Immature natural killer cell (primary cell): ENCODE measurements around the gene CAPZA2. TPM values are rescaled to one million over a fixed set of nuclear protein-coding genes. Genes with fewer than 3 reads are reported as not detected.
A peak's percentile ranks its signal among the peaks of the same experiment; 100 is the strongest.
"Not testable (repeated sequence)": the region's sequence is repeated elsewhere in the genome, so short reads cannot be mapped to it uniquely, and the experiment has no call there.

ENCODE experiments used
- DNase-seq, 3 donors: peaks; one replicate each; pipeline ENCODE4 v3.0.0; 2022; ENCODE audit warnings: mixed read lengths in 1 of 3
- H3K27ac Mint-ChIP-seq, 6 donors: one replicate each; pipeline ENCODE4 v1.8.0; 2020; ENCODE audit warnings: mixed read lengths in 6 of 6, mild to moderate bottlenecking in 5 of 6, inconsistent platforms in 4 of 6, moderate library complexity in 3 of 6
- H3K27me3 Mint-ChIP-seq, 3 donors: one replicate each; pipeline ENCODE4 v1.8.0; 2020 to 2021; ENCODE audit warnings: low read depth in 3 of 3, mild to moderate bottlenecking in 3 of 3, mixed read lengths in 3 of 3, moderate library complexity in 3 of 3, inconsistent platforms in 1 of 3
- H3K36me3 Mint-ChIP-seq, 3 donors: one replicate each; pipeline ENCODE4 v1.8.0; 2020; ENCODE audit warnings: mixed read lengths in 3 of 3, inconsistent platforms in 2 of 3, mild to moderate bottlenecking in 2 of 3
- H3K4me1 Mint-ChIP-seq, 2 donors: one replicate each; pipeline ENCODE4 v1.8.0; 2020; ENCODE audit warnings: inconsistent platforms in 2 of 2, mild to moderate bottlenecking in 2 of 2, mixed read lengths in 2 of 2, moderate library complexity in 1 of 2
- H3K4me3 Mint-ChIP-seq, 5 donors: one replicate each; pipeline ENCODE4 v1.8.0; 2020; ENCODE audit warnings: mild to moderate bottlenecking in 5 of 5, mixed read lengths in 5 of 5, inconsistent platforms in 3 of 5, moderate library complexity in 3 of 5
- H3K9me3 Mint-ChIP-seq, 6 donors: one replicate each; pipeline ENCODE4 v1.8.0; 2020; ENCODE audit warnings: mild to moderate bottlenecking in 6 of 6, mixed read lengths in 6 of 6, inconsistent platforms in 4 of 6, moderate library complexity in 3 of 6
- polyA plus RNA-seq, 3 donors: library from polyadenylated mRNA; unstranded; fragments of 300-500 nt; fragmentation: Illumina TruSeq; gene quantifications; one replicate each; pipeline ENCODE4 v1.2.3, GENCODE V29; 2021

CAPZA2 gene
- polyA plus RNA-seq, 3 donors from 2014 or later = 174 to 318 (median 246) TPM

DNA sequence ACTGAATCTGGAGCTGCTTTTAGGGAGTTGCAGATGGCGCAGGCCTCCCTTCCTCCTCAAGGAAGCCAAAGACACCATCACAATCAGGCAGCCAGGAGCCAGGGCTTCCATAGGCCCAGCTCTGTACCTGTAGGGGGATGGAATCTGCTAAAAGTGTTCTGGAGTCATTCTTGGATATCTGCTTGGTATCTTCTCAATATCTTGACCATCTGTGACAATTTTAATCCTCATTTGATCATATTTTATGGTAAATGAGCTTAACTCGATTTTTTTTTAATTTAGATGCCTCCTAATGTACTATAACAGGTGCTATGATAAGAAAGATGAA is 94.1 kb downstream of the CAPZA2 start:
- H3K27me3 Mint-ChIP-seq = peaks cover 0 to 8% (median 2%) of the 10 kb centered on the region in 3 donors
- H3K4me3 Mint-ChIP-seq = no peak overlapping the region
- H3K36me3 Mint-ChIP-seq = no peaks in the 10 kb centered on the region
- H3K27ac Mint-ChIP-seq = peak overlapping the region in 2 of 6 donors; percentile 10 to 48
- no peaks in the 10 kb centered on the region for H3K9me3 Mint-ChIP-seq
- DNase-seq = no peak
- peaks cover 19 to 39% of the 10 kb centered on the region in 2 donors for H3K4me1 Mint-ChIP-seq

DNA sequence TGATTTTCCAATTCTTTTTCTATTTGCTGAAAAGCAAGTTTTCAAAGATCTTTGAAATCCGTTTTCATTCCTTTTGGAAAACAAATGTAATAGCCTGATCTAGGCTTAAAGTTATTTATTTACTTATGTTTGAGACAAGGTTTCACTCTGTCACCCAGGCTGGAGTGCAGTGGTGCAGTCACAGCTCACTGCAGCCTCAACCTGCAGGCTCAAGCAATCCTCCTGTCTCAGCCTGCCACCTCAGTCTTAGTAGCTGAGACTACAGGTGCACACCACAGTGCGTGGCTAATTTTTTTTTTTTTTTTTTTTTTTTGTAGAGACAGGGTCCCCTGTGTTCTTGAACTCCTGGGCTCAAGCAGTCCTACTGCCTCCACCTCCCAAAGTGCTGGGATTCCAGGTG is 95.5 kb downstream of the CAPZA2 start:
- Mint-ChIP-seq H3K4me3 (no peak overlapping the region), H3K36me3 (no peaks in the 10 kb centered on the region)

DNA sequence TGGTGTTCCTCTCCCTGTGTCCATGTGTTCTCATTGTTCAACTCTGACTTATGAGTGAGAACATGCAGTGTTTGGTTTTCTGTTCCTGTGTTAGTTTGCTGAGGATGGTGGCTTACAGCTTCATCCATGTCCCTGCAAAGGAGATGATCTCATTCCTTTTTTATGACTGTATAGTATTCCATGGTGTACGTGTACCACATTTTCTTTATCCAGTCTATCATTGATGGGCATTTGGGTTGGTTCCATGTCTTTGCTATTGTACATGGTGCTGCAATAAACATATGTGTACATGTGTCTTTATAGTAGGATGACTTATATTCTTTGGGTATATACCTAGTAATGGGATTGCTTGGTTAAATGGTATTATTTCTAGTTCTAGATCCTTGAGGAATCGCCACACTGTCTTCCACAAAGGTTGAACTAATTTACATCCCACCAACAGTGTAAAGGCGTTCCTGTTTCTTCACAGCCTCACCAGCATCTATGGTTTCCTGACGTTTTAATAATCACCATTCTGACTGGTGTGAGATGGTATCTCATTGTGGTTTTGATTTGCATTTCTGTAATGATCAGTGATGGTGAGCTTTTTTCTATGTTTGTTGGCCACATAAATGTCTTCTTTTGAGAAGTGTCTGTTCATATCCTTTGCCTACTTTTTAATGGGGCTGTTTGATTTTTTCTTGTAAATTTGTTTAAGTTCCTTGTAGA is 99.7 kb downstream of the CAPZA2 start:
- not testable (repeated sequence) for H3K27me3 Mint-ChIP-seq, H3K9me3 Mint-ChIP-seq, H3K36me3 Mint-ChIP-seq
- H3K4me3 Mint-ChIP-seq = peak overlapping the region; percentile 1 to 50 (median 34)
- H3K27ac Mint-ChIP-seq = peak overlapping the region; percentile 9 to 84 (median 59)
- DNase-seq = peak; percentile 56 to 70 (median 66)
- peaks cover 16 to 23% of the 10 kb centered on the region in 2 donors for H3K4me1 Mint-ChIP-seq

More for the DNA sequence above, 95.5 kb downstream of the CAPZA2 start:
- Mint-ChIP-seq H3K27ac (no peak overlapping the region), H3K9me3 (no peaks in the 10 kb centered on the region), H3K27me3 (peaks cover 2 to 10% (median 5%) of the 10 kb centered on the region in 3 donors), H3K4me1 (peaks cover 27 to 43% of the 10 kb centered on the region in 2 donors)
- DNase-seq = no peak

DNA sequence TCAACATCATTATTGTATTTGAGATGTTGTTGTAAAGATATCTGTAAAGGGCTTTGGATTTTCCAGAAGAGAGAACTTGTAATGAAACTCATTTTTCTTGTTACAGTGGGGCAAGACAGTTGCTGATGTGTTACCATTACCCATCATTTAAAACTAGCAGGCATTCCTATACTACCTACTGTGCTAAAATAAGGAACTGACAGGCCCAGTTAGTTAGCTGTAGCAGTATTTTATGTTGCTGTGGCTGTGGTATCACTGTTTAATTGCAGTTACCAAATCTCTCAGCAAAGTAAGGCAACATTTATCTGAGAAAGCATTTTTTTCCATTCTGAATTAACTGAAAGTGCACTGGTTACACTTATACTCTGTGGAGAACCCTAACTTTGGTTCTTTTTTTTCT is 100.8 kb downstream of the CAPZA2 start:
- Mint-ChIP-seq H3K4me3 (no peak overlapping the region), H3K36me3 (no peaks in the 10 kb centered on the region), H3K9me3 (no peaks in the 10 kb centered on the region), H3K27ac (peak overlapping the region in 1 of 6 donors; percentile 53), H3K4me1 (peaks cover 16 to 23% of the 10 kb centered on the region in 2 donors), H3K27me3 (peaks cover 2 to 5% (median 2%) of the 10 kb centered on the region in 3 donors)
- DNase-seq = no peak

DNA sequence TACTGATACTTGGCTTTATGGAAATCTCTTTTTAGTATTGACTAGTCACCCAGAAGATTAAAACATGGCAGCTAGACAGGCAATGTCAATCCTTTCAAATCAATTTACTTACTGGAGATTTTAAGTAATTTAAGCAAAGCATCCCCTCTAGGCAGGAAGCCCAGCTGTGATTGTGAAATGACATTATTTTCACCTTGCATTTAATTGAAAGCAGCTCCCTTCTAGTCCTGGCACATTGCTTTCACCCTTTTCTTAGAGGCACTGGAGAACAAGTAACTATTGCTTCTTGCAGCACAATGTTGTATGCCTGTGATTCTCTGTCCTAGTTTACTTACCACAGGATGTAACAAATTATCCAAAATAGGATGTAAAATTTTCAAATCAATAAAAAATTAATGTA is 104.2 kb downstream of the CAPZA2 start:
- Mint-ChIP-seq H3K36me3 (no peaks in the 10 kb centered on the region), H3K4me1 (peaks cover 16 to 19% of the 10 kb centered on the region in 2 donors), H3K9me3 (no peaks in the 10 kb centered on the region), H3K4me3 (no peak overlapping the region), H3K27ac (no peak overlapping the region), H3K27me3 (peaks cover 0 to 5% (median 2%) of the 10 kb centered on the region in 3 donors)
- no peak for DNase-seq

DNA sequence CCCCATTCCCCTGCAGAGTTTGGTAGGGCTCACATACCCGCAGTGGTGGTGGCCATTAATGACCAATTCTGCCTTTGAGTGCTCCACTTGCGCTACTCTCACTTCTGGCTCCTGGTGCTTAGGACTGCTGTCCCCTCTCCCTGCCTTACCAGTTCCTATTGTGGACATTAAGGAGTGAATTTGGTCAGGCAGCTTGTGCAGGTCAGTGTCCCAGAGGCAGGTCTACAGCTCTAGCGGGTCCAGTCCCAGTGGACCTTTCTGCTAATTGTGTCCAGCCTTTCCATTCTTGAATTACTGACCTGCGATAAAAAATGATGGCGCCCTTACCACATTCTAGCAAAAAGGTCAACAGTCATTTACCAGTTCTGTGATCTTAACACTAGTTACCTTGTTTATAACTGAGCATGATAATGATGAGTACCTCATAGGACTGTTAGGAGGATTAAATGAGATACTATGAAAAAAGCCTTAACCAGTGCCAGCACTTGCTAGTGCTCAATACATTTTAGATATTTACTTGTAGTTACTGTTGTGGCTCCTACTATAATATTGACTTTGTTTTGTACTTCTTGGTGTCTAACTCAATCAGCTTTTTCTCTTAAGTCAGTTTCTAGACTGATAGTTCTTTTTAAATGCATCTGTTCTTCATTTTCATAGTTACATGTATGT is 105.0 kb downstream of the CAPZA2 start:
- H3K9me3 Mint-ChIP-seq = no peaks in the 10 kb centered on the region
- no peak overlapping the region for H3K27ac Mint-ChIP-seq
- H3K27me3 Mint-ChIP-seq = peaks cover 0 to 1% (median under 1%) of the 10 kb centered on the region in 3 donors
- H3K36me3 Mint-ChIP-seq = no peaks in the 10 kb centered on the region
- no peak overlapping the region for H3K4me3 Mint-ChIP-seq
- no peak for DNase-seq
- H3K4me1 Mint-ChIP-seq = peaks cover 8 to 13% of the 10 kb centered on the region in 2 donors

DNA sequence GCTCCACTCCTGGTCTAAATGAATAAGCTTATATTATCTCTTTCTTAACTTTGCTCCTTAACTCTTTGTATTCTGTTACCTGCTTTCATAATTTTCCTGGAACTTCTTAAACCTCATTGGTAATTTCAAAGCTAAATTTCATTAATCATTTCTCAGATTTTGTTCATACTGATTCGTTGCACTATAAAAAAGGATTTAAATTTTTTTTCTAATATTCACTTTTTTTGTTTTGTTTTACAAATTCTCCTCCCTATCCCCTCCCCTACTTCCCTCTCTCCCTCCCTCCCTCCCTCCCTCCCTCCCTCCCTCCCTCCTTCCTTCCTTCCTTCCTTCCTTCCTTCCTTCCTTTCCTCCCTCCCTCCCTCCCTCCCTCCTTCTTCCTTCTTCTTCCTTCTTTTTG is 105.6 kb downstream of the CAPZA2 start:
- Mint-ChIP-seq H3K9me3 (no peaks in the 10 kb centered on the region), H3K4me1 (peaks cover 2 to 7% of the 10 kb centered on the region in 2 donors), H3K27ac (no peak overlapping the region), H3K36me3 (no peaks in the 10 kb centered on the region), H3K27me3 (no peaks in the 10 kb centered on the region), H3K4me3 (no peak overlapping the region)
- no peak for DNase-seq

DNA sequence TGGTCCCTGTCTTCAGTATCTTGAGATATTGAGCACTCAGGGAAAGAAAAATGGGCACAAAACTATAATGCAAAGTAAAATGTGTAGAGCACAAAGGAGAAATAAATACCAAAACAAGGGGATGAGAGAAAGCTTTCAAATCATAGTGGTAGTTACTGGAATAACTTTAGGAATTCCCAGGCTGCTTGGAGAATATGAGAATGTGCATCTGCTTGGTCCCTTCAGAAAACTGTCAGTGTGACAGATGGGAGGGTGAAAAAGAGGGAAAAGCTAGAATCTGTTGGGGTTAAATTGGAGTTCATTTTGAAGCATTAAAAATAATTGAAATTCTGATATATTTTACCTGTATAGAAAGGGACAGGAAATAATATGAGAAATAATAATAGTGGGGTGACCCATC is 106.2 kb downstream of the CAPZA2 start:
- peaks cover 0 to 5% of the 10 kb centered on the region in 2 donors for H3K4me1 Mint-ChIP-seq
- DNase-seq = no peak
- no peaks in the 10 kb centered on the region for H3K9me3 Mint-ChIP-seq
- H3K36me3 Mint-ChIP-seq = no peaks in the 10 kb centered on the region
- H3K27ac Mint-ChIP-seq = no peak overlapping the region
- no peak overlapping the region for H3K4me3 Mint-ChIP-seq
- no peaks in the 10 kb centered on the region for H3K27me3 Mint-ChIP-seq

DNA sequence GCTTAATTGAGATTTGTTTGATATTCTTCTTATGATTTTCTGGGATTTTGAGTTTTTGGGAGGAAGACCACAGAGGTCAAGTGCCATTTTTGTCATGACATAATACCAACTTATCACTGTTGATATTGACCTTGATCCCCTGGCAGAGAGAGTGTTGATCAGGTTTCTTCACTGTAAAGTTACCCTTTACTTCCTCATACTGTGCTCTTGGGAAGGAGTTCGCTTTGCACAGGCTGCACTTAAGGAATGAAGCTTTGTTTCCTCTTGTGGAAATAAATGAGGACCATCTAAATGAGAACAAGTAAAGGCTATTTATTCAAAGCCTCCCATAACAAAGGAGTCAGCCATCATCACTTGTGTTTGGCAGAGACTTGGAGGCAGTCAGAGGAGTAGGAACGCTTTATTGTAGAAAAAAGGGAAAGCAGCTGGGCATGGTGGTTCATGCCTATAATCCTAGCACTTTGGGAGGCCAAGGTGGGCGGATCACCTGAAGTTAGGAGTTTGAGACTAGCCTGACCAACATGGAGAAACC is 107.0 kb downstream of the CAPZA2 start:
- H3K4me1 Mint-ChIP-seq = peaks cover 0 to 5% of the 10 kb centered on the region in 2 donors

DNA sequence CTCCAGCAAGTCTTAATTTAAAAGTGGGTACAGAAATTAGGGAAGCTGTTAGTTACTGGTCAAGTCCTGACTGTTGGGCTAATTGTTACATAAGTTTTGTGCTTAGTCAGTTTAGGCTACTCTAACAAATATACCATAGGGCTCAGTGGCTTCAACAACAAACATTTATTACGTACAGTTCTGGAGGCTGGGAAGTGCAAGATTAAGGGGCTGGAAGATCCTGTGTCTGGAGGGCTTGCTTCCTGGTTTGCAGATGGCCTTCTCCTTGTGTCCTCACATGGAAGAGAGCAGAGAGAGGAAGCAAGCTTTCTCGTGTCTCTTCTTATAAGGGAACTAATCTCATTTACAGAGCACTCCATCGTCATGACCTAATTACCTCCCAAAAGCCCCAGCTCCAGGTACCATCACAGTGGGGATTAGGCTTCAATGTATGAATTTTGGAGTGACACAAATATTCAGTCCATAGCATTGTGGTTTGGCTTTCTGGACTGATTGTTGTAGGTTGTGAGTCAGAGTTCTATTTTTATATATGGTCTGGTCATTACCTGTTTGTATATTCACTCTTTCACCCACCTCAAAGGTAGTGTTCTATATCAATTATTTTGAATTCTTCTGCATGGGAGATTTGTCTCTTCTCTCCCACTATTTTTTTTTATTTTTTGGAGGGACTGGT is 108.0 kb downstream of the CAPZA2 start:
- peaks cover 0 to 1% (median 0%) of the 10 kb centered on the region in 3 donors for H3K27me3 Mint-ChIP-seq
- no peak overlapping the region for H3K4me3 Mint-ChIP-seq
- H3K4me1 Mint-ChIP-seq = peaks cover 0 to 5% of the 10 kb centered on the region in 2 donors
- peak overlapping the region in 2 of 6 donors; percentile 31 to 52 for H3K27ac Mint-ChIP-seq
- H3K9me3 Mint-ChIP-seq = no peaks in the 10 kb centered on the region
- no peaks in the 10 kb centered on the region for H3K36me3 Mint-ChIP-seq
- DNase-seq = no peak

More for the DNA sequence above, 107.0 kb downstream of the CAPZA2 start:
- no peaks in the 10 kb centered on the region for H3K9me3 Mint-ChIP-seq
- no peak overlapping the region for H3K4me3 Mint-ChIP-seq
- no peak for DNase-seq
- no peak overlapping the region for H3K27ac Mint-ChIP-seq
- H3K36me3 Mint-ChIP-seq = no peaks in the 10 kb centered on the region
- H3K27me3 Mint-ChIP-seq = no peaks in the 10 kb centered on the region

DNA sequence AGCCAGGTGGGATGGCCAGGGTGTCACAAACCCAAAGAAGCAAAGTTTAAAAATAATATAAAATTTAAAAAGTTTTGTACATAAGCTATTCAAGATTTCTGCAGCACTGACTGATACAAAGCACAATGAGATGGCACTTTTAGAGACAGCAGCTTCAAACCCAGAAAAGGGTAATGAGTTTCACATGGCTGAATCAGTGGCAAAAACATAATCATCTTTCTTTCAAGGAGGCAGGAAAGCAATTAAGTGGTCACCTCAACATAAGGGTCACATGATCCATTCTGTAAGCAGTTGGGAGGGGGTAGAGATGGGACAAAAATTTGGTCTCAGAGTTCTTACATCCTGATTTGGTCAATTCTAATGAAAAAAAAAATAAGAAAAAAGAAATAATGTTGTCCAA is 108.8 kb downstream of the CAPZA2 start:
- H3K27ac Mint-ChIP-seq, H3K9me3 Mint-ChIP-seq, DNase-seq, H3K27me3 Mint-ChIP-seq, H3K4me1 Mint-ChIP-seq, H3K4me3 Mint-ChIP-seq, H3K36me3 Mint-ChIP-seq: not testable (repeated sequence)
